8988T (cell line): Measurements from ENCODE around the gene GAPT.

Experiments
- DNase-seq: peaks from one replicate; pipeline ENCODE4 v3.0.0; 2011

GAPT gene

GRCh38 chr5:58462154-58462553 lies 29.1 kb upstream of the GAPT start:
- no peak for DNase-seq

GRCh38 chr5:58462623-58463230 lies 28.5 kb upstream of the GAPT start:
- DNase-seq: no peak

GRCh38 chr5:58466939-58467338 lies 24.3 kb upstream of the GAPT start:
- no peak for DNase-seq

GRCh38 chr5:58469896-58470295 lies 21.3 kb upstream of the GAPT start:
- no peak for DNase-seq

GRCh38 chr5:58475404-58475803 lies 15.8 kb upstream of the GAPT start:
- no peak for DNase-seq

GRCh38 chr5:58477760-58478376 lies 13.4 kb upstream of the GAPT start:
- no peak for DNase-seq

- DNase-seq: no peak
These were observed 10.1 kb upstream of the GAPT start for GRCh38 chr5:58481066-58481676.

- no peak for DNase-seq
These were observed 9.4 kb upstream of the GAPT start for GRCh38 chr5:58481828-58482227.

- DNase-seq: no peak
These were observed 8.7 kb upstream of the GAPT start for GRCh38 chr5:58482536-58482935.

GRCh38 chr5:58484505-58484904 lies 6.7 kb upstream of the GAPT start:
- DNase-seq: no peak

GRCh38 chr5:58486290-58486689 lies 4.9 kb upstream of the GAPT start:
- DNase-seq: no peak

GRCh38 chr5:58490402-58491050 lies 709 bp upstream of the GAPT start:
- DNase-seq: no peak

- DNase-seq: no peak
These were observed 1.9 kb downstream of the GAPT start for GRCh38 chr5:58493141-58493540.

GRCh38 chr5:58496488-58496887 lies 5.3 kb downstream of the GAPT start:
- no peak for DNase-seq

GRCh38 chr5:58497386-58497785 lies 6.2 kb downstream of the GAPT start:
- DNase-seq: no peak

- DNase-seq: no peak
These were observed 6.7 kb downstream of the GAPT start for GRCh38 chr5:58497921-58498320.

- no peak for DNase-seq
These were observed 7.2 kb downstream of the GAPT start for GRCh38 chr5:58498340-58498942.

GRCh38 chr5:58499231-58499630 lies 8.0 kb downstream of the GAPT start:
- no peak for DNase-seq

GRCh38 chr5:58499941-58500340 lies 8.7 kb downstream of the GAPT start:
- DNase-seq: no peak

- no peak for DNase-seq
These were observed 10.7 kb downstream of the GAPT start for GRCh38 chr5:58501778-58502417.

GRCh38 chr5:58503390-58504046 lies 12.3 kb downstream of the GAPT start:
- DNase-seq: no peak

- no peak for DNase-seq
These were observed 13.5 kb downstream of the GAPT start for GRCh38 chr5:58504766-58505165.

GRCh38 chr5:58505502-58505901 lies 14.3 kb downstream of the GAPT start:
- no peak for DNase-seq
